HG02885 (cell line): ENCODE results near the gene PIGA.
"Not testable (repeated sequence)": the region's sequence is repeated elsewhere in the genome, so short reads cannot be mapped to it uniquely, and the experiment has no call there.

Experiments
- ATAC-seq: cut with Tn5 transposase; IDR thresholded peaks from one replicate; pipeline ENCODE4 v1.9.1; 2021; ENCODE audit warnings: mild to moderate bottlenecking; ENCODE audit not compliant: unreplicated experiment, poor library complexity

The PIGA gene

DNA sequence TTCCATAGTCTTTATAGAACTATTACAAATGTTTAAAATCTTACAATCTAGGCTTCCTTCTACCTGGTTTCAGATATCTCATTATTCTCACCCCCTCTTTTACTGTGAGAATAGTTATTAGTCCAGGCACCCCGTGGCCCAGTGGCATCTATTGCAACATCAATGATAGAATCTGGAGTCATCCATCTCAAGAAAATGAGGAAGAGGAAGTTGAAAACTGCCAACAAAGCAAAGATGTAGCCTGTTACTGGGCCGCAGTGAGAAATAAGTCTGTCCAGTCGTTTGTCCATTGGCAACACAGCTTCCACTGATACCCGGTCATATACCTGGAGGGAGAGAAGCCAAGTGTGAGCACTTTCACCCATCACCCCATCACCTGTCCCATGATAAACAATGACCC is 13.9 kb downstream of the PIGA start:
- no peak for ATAC-seq

GRCh38 chrX:15320297-15320696 is 15.0 kb downstream of the PIGA start:
- no peak for ATAC-seq

GRCh38 chrX:15319075-15319474 is 16.2 kb downstream of the PIGA start:
- ATAC-seq: no peak

DNA sequence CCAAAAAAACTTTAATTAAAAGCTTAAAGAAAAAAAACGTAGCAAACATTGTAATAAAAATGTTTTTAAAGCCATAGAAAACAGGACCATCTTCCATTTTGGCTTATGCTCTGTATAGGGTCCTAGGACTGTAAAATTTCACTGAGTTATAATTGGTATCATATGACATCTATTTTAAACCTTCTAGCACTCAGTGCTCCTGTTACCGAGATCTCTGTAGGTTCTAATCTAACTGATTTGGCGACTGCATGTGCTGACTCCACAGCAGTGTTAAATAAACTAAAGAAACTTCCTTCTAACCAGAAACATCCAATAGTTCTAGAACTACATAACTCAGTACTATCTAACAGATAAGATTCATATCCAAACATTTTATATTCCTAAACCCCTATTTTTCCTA is 19.8 kb downstream of the PIGA start, which contains the start of gene ASB11:
Gene ASB11, minus strand, starts transcription at position 132 of the 400 bp plus-strand sequence. Its CDS starts 35 bp downstream, at position 97.
- ATAC-seq: no peak

GRCh38 chrX:15314472-15314871 is 20.9 kb downstream of the PIGA start:
- no peak for ATAC-seq

- no peak for ATAC-seq
Observed at GRCh38 chrX:15311119-15311518, 24.2 kb downstream of the PIGA start.

GRCh38 chrX:15310117-15310516 is 25.2 kb downstream of the PIGA start:
- no peak for ATAC-seq

- ATAC-seq: not testable (repeated sequence)
Observed at GRCh38 chrX:15305899-15306298, 29.4 kb downstream of the PIGA start.

DNA sequence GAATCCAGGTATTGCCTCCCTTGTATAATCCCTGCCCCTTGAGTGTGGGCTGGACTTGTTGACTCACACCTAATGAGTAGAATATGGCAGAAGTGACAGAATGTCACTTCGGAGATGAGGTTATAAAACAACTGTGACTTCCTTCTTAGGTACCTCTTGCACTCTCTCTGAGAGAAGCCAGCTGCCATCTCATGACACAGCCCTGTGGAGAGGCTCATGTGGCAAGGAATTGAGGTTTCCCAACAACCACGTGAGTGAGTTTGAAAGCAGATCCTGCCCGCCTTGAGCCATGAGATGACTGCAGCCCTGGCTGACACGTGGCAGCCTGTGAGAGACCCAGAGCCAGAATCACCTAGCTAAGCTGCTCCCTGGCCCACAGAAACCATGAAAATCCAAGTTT is 33.4 kb downstream of the PIGA start:
- no peak for ATAC-seq

- no peak for ATAC-seq
Observed at GRCh38 chrX:15299941-15300851, 35.1 kb downstream of the PIGA start.

- no peak for ATAC-seq
Observed at GRCh38 chrX:15298780-15299179, 36.5 kb downstream of the PIGA start.

DNA sequence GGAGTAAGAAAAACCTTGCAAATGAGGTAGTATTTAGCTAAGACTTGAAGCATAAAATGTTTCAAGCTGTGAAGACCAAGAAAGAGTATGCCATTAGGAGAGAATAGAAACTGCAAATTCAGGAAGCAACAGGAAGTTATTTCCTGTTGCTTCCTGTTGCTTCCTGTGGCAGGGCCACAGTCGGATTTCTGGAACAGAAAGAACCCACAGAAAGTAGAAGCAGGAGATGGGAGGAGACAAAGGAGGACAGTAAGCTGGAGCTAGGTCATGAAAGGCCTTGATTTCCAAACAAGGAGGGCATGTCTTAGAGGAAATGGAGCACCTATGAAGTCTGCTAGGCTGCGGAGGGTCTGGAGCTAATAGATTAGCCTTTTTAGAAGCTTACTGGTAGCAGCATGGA is 37.1 kb downstream of the PIGA start:
- no peak for ATAC-seq

- ATAC-seq: no peak
Observed at GRCh38 chrX:15293451-15293850, 41.9 kb downstream of the PIGA start.

GRCh38 chrX:15292861-15293260 is 42.5 kb downstream of the PIGA start:
- no peak for ATAC-seq

- no peak for ATAC-seq
Observed at GRCh38 chrX:15277604-15278003, 57.7 kb downstream of the PIGA start.

GRCh38 chrX:15274946-15275345 is 60.4 kb downstream of the PIGA start:
- ATAC-seq: no peak

DNA sequence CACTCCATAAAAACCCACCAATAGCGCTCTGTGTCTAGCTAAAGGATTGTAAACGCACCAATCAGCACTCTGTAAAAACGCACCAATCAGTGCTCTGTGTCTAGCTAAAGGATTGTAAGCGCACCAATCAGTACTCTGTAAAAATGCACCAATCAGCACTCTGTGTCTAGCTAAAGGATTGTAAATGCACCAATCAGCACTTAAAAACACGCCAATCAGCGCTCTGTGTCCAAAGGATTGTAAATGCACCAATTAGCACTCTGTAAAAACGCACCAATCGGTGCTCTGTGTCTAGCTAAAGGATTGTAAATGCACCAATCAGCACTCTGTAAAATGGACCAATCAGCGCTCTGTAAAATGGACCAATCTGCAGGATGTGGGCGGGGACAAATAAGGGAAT is 62.0 kb downstream of the PIGA start:
- not testable (repeated sequence) for ATAC-seq

DNA sequence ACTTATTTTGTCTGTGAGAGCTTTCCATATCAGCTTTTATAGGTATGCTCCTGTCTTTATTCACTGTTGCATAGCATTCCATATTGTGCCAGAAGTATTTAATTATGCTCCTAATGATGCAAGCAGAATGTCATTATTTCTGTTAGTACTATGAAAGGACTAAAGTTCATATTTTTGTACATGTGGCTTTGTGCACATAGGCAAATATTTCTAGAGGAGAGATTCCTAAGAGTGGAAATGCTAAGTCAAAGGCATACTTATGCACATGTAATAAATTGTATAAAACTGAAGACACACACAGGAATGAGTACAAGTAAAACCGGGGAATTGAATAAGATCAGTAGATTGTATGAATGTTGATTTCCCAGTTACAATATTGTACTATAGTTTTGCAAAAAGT is 63.6 kb downstream of the PIGA start:
- no peak for ATAC-seq

GRCh38 chrX:15269618-15270521 is 65.5 kb downstream of the PIGA start, which contains the start of gene ASB9:
Gene ASB9 (minus strand): TSS chrX:15270083. CDS start chrX:15269874, 209 bp downstream.
- no peak for ATAC-seq
